Measurements from ENCODE around the gene ZNF81. TPM values are rescaled to one million over a fixed set of nuclear protein-coding genes. Genes with fewer than 3 reads are reported as not detected.

The ZNF81 gene
- total and polyA plus RNA-seq, 4 donors = 0.74 to 5.4 (median 2.0) TPM

- TF ChIP-seq REST (IDR thresholded peaks at IDR 0.05) (no peak), FOXA2 (IDR thresholded peaks at IDR 0.05) (no peak), FOXA1 (IDR thresholded peaks at IDR 0.05) (no peak), EGR1 (IDR thresholded peaks at IDR 0.05; ENCODE audit: low read depth in 2 of 2) (no peak), RAD21 (IDR thresholded peaks at IDR 0.05) (no peak), TAF1 (conservative IDR thresholded peaks at IDR 0.05) (no peak), YY1 (IDR thresholded peaks at IDR 0.05) (no peak), RXRA (IDR thresholded peaks at IDR 0.05) (no peak), HNF4A (conservative IDR thresholded peaks at IDR 0.05) (no peak), SP1 (IDR thresholded peaks at IDR 0.05) (no peak)
- TF ChIP-seq, protein P1, sequence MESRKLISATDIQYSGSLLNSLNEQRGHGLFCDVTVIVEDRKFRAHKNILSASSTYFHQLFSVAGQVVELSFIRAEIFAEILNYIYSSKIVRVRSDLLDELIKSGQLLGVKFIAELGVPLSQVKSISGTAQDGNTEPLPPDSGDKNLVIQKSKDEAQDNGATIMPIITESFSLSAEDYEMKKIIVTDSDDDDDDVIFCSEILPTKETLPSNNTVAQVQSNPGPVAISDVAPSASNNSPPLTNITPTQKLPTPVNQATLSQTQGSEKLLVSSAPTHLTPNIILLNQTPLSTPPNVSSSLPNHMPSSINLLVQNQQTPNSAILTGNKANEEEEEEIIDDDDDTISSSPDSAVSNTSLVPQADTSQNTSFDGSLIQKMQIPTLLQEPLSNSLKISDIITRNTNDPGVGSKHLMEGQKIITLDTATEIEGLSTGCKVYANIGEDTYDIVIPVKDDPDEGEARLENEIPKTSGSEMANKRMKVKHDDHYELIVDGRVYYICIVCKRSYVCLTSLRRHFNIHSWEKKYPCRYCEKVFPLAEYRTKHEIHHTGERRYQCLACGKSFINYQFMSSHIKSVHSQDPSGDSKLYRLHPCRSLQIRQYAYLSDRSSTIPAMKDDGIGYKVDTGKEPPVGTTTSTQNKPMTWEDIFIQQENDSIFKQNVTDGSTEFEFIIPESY (IDR thresholded peaks at IDR 0.05) = no peak
Measured at GRCh38 chrX:47807548-47807947, 29.2 kb upstream of the ZNF81 start (continued).

DNA sequence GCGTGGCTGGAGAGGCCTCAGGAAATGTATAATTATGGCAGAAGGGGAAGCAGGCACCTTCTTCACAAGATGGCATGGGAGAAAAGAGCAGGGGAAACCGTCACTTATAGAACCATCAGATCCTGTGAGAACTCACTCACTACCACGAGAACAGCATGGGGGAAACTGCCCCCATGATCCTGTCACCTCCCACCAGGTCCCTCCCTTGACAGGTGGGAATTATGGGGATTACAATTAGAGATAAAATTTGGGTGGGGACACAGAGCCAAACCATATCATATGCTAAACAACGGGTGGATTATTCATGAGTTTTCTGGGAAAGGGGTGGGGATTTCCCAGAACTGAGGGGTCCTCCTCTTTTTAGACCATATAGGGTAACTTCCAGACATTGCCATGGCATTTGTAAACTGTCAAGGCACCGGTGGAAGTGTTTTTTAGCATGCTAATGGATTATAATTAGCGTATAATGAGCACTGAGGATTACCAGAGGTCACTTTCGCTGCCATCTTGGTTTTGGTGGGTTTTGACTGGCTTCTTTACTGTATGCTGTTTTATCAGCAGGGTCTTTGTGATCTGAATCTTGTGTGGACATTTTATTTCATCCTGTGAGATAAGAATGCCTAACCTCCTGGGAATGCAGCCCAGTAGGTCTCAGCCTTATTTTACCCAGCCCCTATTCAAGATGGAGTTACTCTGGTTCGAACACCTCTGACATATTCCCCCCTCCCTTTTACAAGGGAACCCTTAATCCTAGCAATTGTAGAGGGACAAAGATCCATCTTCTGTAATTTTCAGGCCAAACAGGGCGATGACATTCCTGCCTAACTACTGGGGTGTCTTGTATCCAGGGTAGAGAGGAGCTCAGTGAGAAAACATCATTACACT, 27.6 kb upstream of the ZNF81 start:
- H3K4me3 ChIP-seq (ENCODE audit: low read depth in 1 of 3, low read length in 3 of 3) = no peak overlapping the region

More for the DNA sequence above, 27.6 kb upstream of the ZNF81 start:
- WGBS = 85% methylated on average over 9 of the region's 9 CpGs
- Histone ChIP-seq H3K9ac (ENCODE audit: low read depth in 1 of 2, low read length in 2 of 2) (no peak overlapping the region), H3K4me1 (ENCODE audit: control insufficient read depth in 4 of 4, insufficient read depth in 4 of 4, low read length in 3 of 4) (no peaks in the 10 kb centered on the region), H3K27me3 (ENCODE audit: control insufficient read depth in 4 of 4, insufficient read depth in 4 of 4, low read length in 3 of 4) (no peaks in the 10 kb centered on the region), H3K9me3 (ENCODE audit: control insufficient read depth in 4 of 4, low read length in 3 of 4) (no peaks in the 10 kb centered on the region), H3K36me3 (ENCODE audit: control insufficient read depth in 4 of 4, insufficient read depth in 3 of 4, low read depth in 1 of 4, low read length in 3 of 4) (no peaks in the 10 kb centered on the region), H3K27ac (ENCODE audit: low read depth in 1 of 2, low read length in 2 of 2) (no peak overlapping the region)
- TF ChIP-seq RAD21 (IDR thresholded peaks at IDR 0.05) (no peak), GABPA (IDR thresholded peaks at IDR 0.05 in 1 of 2, conservative IDR thresholded peaks at IDR 0.05 in 1 of 2) (no peak), TAF1 (conservative IDR thresholded peaks at IDR 0.05) (no peak), JUND (IDR thresholded peaks at IDR 0.05) (no peak), HNF4G (IDR thresholded peaks at IDR 0.05) (no peak), EGR1 (IDR thresholded peaks at IDR 0.05; ENCODE audit: low read depth in 2 of 2) (no peak), MAX (IDR thresholded peaks at IDR 0.05) (no peak), CTCF (IDR thresholded peaks at IDR 0.05; ENCODE audit: low read depth, low read length, missing input control) (no peak), HNF4A (conservative IDR thresholded peaks at IDR 0.05) (no peak)
- TF ChIP-seq, protein P1 (IDR thresholded peaks at IDR 0.05) = no peak
- TF ChIP-seq, protein P2, sequence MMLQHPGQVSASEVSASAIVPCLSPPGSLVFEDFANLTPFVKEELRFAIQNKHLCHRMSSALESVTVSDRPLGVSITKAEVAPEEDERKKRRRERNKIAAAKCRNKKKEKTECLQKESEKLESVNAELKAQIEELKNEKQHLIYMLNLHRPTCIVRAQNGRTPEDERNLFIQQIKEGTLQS (IDR thresholded peaks at IDR 0.05) = no peak
- no peak for DNase-seq (ENCODE audit: low spot score)
